Stimulated activated CD4-positive, alpha-beta T cell treated with anti-CD3 and anti-CD28 coated beads, Interleukin-4, amount 100 ng/mL, for 1 hour (primary cell): Measurements from ENCODE around the gene TFF2.

Experiments used
- DNase-seq: peaks from one replicate; pipeline ENCODE4 v3.0.0-alpha.2; 2020

TFF2 gene

DNA sequence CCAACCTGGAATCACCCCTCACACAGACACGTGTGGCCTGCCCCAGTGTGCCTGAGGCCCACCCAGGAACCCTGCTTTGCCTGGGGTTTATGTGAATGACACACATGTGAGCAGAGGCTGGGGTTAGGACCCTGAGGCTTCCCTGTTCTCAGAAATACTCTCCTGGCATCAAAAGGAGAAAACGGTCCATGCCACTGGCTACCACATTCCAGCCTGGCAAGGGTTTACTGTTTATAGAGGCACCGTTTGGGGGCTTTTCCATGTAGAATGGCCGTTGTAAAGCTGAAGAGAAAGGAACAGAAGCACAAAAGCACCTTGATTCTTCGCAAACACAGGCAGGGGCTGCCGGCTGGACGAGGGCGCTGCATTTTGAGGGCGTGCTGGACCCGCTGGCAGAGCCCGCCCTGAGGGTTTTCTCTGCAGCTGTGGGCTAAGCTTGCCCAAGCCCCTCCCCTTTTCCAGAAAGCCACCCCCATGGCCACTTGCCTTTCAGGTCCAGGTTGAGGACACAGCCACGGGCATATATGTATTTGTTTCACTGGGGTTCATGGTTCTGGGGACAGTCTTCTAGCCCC, 48.6 kb downstream of the TFF2 start:
- DNase-seq, result no peak

DNA sequence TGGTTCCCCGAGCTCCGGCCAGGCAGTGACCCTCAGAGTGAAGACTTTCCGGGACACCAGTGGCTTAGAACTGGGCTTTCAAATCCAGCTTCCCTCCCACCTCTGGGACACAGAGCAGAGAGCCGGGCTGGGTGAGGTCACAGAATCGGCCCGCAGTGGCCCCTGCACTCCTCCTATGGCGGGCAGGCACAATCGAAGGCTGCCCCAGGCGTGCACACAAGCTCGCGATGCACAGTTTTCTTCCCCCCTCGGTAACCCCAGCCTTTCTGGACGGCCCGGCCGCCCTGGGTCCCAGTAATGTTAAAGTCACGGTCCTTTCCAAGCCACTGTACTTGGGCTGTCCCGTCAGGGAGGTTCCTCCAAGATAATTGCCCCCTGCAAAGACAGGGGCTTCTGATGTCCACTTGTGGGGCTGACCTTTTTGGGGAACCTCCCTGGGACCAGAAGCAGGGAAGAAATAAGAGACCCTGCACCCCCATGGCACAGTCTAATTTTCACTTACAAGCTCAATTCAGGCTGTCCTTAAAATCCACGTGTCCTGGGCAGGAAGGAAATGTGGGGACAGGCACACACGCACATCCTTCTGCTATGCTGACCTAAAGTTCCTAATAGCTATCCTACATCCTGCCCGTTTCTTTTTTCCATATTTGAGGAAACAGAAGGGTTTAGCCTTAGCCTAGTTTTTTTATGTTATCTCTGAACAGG, 49.3 kb downstream of the TFF2 start:
- DNase-seq, result no peak

DNA sequence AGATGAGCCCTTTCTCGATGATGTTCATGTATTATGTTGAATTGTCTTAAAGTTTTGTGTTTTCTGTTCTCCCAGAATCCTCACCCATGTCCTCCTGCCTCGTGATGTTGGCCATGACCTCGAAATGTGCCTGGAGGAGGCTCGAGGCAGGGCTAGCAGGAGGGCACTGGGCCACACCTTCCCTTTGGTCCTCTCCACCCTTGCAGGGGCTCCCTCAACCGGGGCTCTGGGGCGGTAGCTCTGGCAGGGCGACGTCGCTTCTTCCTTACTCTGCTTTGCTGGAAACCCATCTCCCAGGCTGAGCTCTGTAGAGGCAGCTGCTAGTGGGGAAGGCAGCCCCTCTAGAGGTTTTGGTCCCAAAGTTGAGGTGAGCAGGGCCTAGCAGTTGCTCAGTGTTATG, 49.8 kb downstream of the TFF2 start:
- DNase-seq, result no peak

DNA sequence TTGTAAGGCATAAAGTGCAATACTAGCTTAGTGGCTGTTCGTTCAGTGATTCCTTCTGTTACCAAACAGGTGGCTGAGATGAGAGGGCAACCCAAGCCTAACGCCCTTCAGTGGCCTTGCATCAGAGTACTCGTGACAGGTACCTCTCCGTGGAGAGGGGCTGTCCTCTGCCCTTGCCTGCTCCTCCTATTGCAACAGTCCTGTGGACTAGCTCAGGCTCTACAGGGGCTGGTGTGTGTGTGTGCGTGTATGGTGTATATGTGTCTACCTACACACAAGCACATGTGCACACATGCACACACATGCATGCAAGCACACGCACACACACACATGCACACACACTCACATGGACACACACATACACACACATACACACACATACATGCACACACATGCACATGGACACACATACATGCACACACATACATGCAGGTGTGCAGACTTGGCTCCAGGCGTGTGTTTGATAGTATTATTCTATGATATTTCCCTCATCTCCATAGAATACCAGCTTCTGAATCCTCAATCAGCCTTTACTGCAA, 50.7 kb downstream of the TFF2 start:
- DNase-seq, result no peak

DNA sequence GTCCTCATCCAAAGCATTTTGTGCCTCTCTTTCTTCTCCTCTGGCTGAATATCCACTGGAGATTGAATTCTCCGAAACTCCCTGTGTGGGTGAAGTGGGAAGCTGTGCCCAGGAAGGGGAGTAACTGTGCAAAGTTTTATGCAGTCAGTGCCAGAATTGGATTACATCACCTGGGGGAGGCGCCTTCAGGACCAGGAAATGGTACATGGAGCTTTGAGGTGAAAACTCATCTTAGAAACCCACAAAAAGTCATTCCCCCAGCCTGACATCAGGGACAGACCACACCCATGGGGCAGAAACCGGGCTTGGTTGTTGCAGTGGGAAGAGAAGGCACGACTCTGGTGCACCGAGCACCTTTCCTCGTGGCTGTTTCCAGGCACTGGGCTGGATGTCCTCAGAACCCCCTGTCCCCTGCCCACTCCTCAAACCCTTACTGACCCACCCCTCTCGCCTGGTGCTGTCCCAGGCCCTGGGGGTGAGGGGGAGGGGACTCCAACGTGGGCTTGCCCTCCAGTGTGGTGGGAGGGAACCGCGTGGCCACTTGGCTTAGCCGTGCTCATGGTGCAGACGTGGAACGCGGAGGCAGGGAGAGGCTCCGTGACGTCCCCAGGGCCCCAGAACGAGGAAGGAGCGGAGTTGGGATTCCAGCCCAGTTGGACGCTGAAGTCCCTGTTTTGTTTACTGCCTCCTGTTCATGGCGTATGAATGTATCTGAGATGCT, 51.3 kb downstream of the TFF2 start:
- DNase-seq, result no peak

DNA sequence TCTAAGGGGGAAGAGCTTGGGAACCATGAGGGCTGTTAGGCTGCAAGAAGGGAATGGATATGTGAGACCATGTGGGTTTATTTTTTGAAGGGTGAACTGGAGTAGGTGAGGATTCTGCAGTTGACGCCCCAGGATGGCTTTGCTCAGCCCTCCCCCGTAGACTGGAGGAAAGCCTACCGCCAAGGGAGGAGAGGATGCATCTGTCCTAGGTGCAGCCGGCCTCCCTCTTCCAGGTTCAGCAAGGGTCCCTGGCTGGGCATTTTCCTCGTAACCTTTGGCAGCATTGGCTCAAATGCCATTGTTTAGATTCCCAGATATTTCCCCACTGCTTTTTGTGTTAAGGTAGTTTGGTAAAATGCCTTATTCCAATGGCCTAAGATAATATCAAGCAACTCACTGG, 52.1 kb downstream of the TFF2 start:
- no peak for DNase-seq

DNA sequence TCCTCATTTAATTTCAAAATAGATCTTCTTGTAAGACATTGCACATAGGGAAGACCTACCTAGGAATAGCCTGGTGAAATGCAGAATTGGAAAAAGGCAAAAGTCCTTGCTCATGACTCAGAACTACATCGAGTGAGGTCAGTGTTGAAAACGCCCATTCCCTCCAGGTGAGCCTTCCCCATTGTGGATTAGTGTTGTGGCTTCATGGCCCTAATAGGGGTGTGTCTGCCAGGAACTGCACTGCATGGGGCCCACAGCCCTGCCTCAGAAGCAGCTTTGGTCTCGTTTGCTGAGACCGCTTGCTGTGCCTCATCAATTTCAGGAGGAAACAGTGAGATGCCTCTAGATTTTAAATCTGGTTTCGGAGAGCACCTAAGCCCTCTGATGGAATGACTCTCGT, 52.6 kb downstream of the TFF2 start:
- no peak for DNase-seq

DNA sequence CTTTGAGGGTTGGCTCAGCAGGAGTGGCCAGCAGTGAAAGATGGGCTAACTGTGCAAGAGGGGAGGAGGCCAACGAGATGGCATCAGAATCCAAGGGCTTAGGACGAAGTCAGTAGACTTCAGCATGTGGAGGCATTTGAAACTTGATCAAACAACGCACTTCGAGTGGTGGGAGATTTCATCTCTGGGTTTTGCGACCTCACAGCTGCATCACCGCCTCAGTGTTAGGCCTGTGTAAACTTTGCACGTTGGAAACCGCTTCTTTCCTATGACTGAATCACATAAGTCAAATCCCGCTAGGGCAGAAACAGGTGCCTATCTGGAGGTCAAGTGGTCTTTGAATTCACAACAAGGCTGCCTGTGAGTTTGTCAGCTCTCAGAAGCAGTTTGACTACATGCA, 53.4 kb downstream of the TFF2 start:
- no peak for DNase-seq

DNA sequence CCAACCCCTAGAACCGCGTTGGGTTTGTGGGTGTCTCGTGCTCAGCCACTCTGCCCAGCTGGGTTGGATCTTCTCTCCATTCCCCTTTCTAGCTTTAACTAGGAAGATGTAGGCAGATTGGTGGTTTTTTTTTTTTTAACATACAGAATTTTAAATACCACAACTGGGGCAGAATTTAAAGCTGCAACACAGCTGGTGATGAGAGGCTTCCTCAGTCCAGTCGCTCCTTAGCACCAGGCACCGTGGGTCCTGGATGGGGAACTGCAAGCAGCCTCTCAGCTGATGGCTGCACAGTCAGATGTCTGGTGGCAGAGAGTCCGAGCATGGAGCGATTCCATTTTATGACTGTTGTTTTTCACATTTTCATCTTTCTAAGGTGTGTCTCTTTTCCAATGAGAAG, 54.3 kb downstream of the TFF2 start:
- no peak for DNase-seq
